Cardiac muscle cell (in vitro differentiated cells and primary cell): ENCODE data around the gene ELAPOR1. TPM values are rescaled to one million over a fixed set of nuclear protein-coding genes. Genes with fewer than 3 reads are reported as not detected.

Experiments used
- DNase-seq, 2 donors: peaks; one replicate each; pipeline versions ENCODE4 v3.0.0 to v3.0.0-alpha.2; 2010 to 2017; ENCODE audit warnings: low read depth in 1 of 2, low spot score in 1 of 2
- H3K27ac ChIP-seq: fragments of 200-600 bp; sonication (generic); 2 replicates; pipeline ENCODE4 v1.5.1; 2016
- H3K27me3 ChIP-seq: fragments of 200-600 bp; sonication (generic); 2 replicates; pipeline ENCODE4 v1.6.0; 2016; ENCODE audit warnings: control low read depth
- H3K36me3 ChIP-seq: fragments of 200-600 bp; sonication (generic); 2 replicates; pipeline ENCODE4 v1.5.1; 2016; ENCODE audit warnings: control low read depth
- H3K4me1 ChIP-seq: fragments of 200-600 bp; sonication (generic); 2 replicates; pipeline ENCODE4 v1.8.1; 2017; ENCODE audit warnings: low read depth, mild to moderate bottlenecking, mixed run types
- H3K4me3 ChIP-seq: fragments of 200-600 bp; sonication (generic); 2 replicates; pipeline ENCODE4 v1.5.1; 2016; ENCODE audit warnings: mild to moderate bottlenecking
- H3K9me3 ChIP-seq: fragments of 200-600 bp; sonication (generic); 2 replicates; pipeline ENCODE4 v1.5.1; 2017; ENCODE audit warnings: low read depth, mild to moderate bottlenecking, control low read depth
- CTCF ChIP-seq: IDR thresholded peaks from 2 replicates; pipeline ENCODE4 v1.5.1; 2012; ENCODE audit warnings: low read depth, mild to moderate bottlenecking, low read length
- polyA plus RNA-seq: library from polyadenylated mRNA; unstranded; fragments of >200 nt; fragmentation: Nextera tagmentation; extraction: Ambion mirVana; gene quantifications from 2 replicates; pipeline ENCODE4 v1.2.1, GENCODE V29; 2016
- total RNA-seq: library from RNA; depleted of rRNA; stranded (reverse); fragments of >200 nt; gene quantifications from 2 replicates; pipeline ENCODE4 v1.2.3, GENCODE V29; 2016

Gene ELAPOR1
- total and polyA plus RNA-seq, 2 experiments from 2014 or later, result not detected

- Histone ChIP-seq H3K27me3 (peaks cover 89% of the 10 kb centered on the region), H3K4me3 (no peak overlapping the region), H3K4me1 (no peaks in the 10 kb centered on the region), H3K9me3 (no peaks in the 10 kb centered on the region), H3K27ac (no peak overlapping the region), H3K36me3 (no peaks in the 10 kb centered on the region)
- no peak for TF ChIP-seq CTCF
- no peak for DNase-seq
These were observed 2.4 kb upstream of the ELAPOR1 start for GRCh38 chr1:109111386-109112055.

- no peaks in the 10 kb centered on the region for H3K4me1 ChIP-seq
- H3K27me3 ChIP-seq, result peaks cover 90% of the 10 kb centered on the region
- no peaks in the 10 kb centered on the region for H3K9me3 ChIP-seq
- H3K27ac ChIP-seq, result no peak overlapping the region
- peak in 1 of 2 donors; percentile 49 for DNase-seq
- no peak overlapping the region for H3K4me3 ChIP-seq
- TF ChIP-seq CTCF, result peak; percentile 14
- H3K36me3 ChIP-seq, result no peaks in the 10 kb centered on the region
These were observed 1.8 kb upstream of the ELAPOR1 start for GRCh38 chr1:109112056-109112651.

- H3K27me3 ChIP-seq, result peaks cover 94% of the 10 kb centered on the region
- peak; percentile 93 to 95 for DNase-seq
- H3K9me3 ChIP-seq, result no peaks in the 10 kb centered on the region
- H3K4me3 ChIP-seq, result no peak overlapping the region
- H3K36me3 ChIP-seq, result no peaks in the 10 kb centered on the region
- H3K4me1 ChIP-seq, result no peaks in the 10 kb centered on the region
- H3K27ac ChIP-seq, result no peak overlapping the region
- TF ChIP-seq CTCF, result peak; percentile 99
These were observed 1.1 kb upstream of the ELAPOR1 start for GRCh38 chr1:109112652-109113285.

GRCh38 chr1:109114342-109114674 is 393 bp downstream of the ELAPOR1 start:
- Histone ChIP-seq H3K4me1 (no peaks in the 10 kb centered on the region), H3K36me3 (no peaks in the 10 kb centered on the region), H3K27ac (no peak overlapping the region), H3K9me3 (no peaks in the 10 kb centered on the region), H3K27me3 (peaks cover 82% of the 10 kb centered on the region), H3K4me3 (no peak overlapping the region)
- DNase-seq, result no peak
- TF ChIP-seq CTCF, result no peak

- H3K27ac ChIP-seq, result no peak overlapping the region
- TF ChIP-seq CTCF, result no peak
- no peak overlapping the region for H3K4me3 ChIP-seq
- H3K36me3 ChIP-seq, result no peaks in the 10 kb centered on the region
- H3K4me1 ChIP-seq, result no peaks in the 10 kb centered on the region
- DNase-seq, result no peak
- no peaks in the 10 kb centered on the region for H3K9me3 ChIP-seq
- H3K27me3 ChIP-seq, result peaks cover 70% of the 10 kb centered on the region
These were observed 1.8 kb downstream of the ELAPOR1 start for GRCh38 chr1:109115685-109116084.
